Subcutaneous abdominal adipose tissue (tissue), 5 donors: ENCODE measurements around the gene AKAP11.
"Not testable (repeated sequence)": the region's sequence is repeated elsewhere in the genome, so short reads cannot be mapped to it uniquely, and the experiment has no call there.

Experiments
- H3K27ac ChIP-seq: one replicate; pipeline ENCODE4 v1.7.0; 2013; ENCODE audit warnings: low read depth, mild to moderate bottlenecking, inconsistent platforms, low read length, moderate library complexity
- H3K27me3 ChIP-seq, 5 donors: one replicate each; pipeline ENCODE4 v1.7.0; 2013; ENCODE audit warnings: low read length in 5 of 5, inconsistent platforms in 1 of 5; ENCODE audit not compliant: control insufficient read depth in 5 of 5, insufficient read depth in 4 of 5
- H3K36me3 ChIP-seq, 5 donors: one replicate each; pipeline ENCODE4 v1.7.0; 2013; ENCODE audit warnings: low read length in 5 of 5; ENCODE audit not compliant: control insufficient read depth in 5 of 5, insufficient read depth in 5 of 5
- H3K4me1 ChIP-seq, 5 donors: one replicate each; pipeline ENCODE4 v1.7.0; 2013; ENCODE audit warnings: low read length in 5 of 5, mild to moderate bottlenecking in 3 of 5, moderate library complexity in 1 of 5; ENCODE audit not compliant: control insufficient read depth in 5 of 5, insufficient read depth in 5 of 5
- H3K4me3 ChIP-seq, 5 donors: one replicate each; pipeline ENCODE4 v1.7.0; 2013; ENCODE audit warnings: low read length in 5 of 5, low read depth in 1 of 5
- H3K9ac ChIP-seq, 5 donors: one replicate each; pipeline ENCODE4 v1.7.0; 2013; ENCODE audit warnings: low read length in 5 of 5, mild to moderate bottlenecking in 4 of 5, moderate library complexity in 3 of 5
- H3K9me3 ChIP-seq, 5 donors: one replicate each; pipeline ENCODE4 v1.7.0; 2013; ENCODE audit warnings: low read length in 5 of 5; ENCODE audit not compliant: control insufficient read depth in 5 of 5
- donor health status: healthy.
- donor health status: healthy.
- donor health status: healthy.
- donor health status: healthy.
- donor health status: healthy.

Gene AKAP11, protein sequence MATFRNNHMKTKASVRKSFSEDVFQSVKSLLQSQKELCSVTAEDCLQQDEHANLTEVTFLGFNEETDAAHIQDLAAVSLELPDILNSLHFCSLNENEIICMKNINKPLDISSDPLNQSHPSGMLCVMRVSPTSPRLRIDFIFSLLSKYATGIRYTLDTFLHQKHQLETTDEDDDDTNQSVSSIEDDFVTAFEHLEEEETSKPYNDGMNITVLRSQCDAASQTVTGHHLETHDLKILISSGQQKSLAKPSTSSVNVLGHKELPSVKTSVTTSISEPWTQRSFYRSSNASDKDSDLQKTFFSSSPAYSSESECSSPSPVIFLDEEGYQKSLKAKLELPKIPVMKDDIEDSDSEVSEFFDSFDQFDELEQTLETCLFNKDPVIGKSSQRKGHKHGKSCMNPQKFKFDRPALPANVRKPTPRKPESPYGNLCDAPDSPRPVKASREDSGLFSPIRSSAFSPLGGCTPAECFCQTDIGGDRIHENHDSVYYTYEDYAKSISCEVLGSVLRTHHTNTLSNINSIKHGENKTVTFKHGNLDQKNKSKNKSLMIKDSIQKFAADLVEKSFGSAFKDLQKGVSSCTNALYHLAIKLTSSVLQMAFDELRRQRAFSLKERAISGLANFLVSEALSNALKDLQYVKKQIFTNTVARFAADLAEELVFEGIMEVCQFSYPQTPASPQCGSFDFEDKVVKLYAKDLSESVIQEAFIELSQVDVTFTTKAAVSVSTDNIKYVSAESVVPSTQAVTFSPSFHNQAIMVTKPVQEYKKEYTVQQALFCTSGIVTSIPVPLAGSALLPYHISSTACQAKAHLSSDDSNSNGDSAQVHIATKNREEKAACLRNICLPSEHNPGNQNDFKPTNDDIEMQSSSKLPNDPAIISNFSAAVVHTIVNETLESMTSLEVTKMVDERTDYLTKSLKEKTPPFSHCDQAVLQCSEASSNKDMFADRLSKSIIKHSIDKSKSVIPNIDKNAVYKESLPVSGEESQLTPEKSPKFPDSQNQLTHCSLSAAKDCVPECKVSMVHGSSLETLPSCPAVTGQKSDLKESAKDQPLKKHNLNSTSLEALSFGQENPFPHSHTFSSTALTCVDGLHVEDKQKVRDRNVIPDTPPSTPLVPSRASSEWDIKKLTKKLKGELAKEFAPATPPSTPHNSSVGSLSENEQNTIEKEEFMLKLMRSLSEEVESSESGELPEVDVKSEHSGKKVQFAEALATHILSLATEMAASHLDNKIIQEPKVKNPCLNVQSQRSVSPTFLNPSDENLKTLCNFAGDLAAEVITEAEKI (N-terminal part only)

DNA sequence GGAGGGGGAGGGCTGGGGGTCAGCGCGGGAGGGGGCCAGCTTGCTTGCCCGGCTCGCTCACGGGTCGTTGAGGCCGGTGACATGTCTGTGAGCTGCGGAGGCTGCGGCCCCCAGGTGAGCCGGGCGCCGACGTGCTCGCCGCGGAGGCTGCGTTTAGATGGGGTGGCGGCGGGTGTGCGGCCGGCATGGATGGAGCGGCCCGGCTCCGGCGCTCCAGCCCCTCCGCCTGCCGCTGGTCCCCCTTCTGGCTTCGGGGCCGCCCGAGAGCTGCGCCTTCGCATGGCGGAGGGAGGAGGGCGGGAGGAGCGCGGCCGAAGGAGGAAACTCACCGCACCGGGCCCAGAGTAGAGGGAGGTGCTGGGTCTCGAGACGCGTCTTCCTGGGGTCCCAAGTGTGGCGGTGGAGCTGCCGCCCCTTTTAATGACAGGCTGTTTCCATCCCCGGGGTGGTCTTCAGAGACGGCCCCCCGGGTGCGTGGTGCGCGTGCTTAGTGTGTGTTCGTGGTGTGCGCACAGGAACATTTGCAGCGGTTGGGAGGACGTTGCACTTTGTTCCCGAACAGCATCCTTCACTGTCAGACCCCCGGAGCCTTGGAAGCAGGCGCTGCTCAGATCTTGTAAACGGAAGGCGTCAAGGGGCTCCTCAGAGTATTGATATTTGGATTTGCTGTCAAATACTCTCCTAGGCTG, at the start of gene AKAP11:
AKAP11 (plus strand) TSS at position 38 of the 689 bp plus-strand sequence. CDS start 14,197 bp downstream, outside the sequence.
- Histone ChIP-seq H3K36me3 (no peaks in the 10 kb centered on the region), H3K9ac (peak within 1 kb of the TSS; percentile 50 to 91 (median 86)), H3K4me1 (peaks cover 0 to 49% (median 41%) of the 10 kb centered on the region in 5 donors), H3K27ac (peak within 1 kb of the TSS; percentile 84), H3K27me3 (no peaks in the 10 kb centered on the region), H3K4me3 (peak within 1 kb of the TSS; percentile 88 to 92 (median 90)), H3K9me3 (no peaks in the 10 kb centered on the region)

DNA sequence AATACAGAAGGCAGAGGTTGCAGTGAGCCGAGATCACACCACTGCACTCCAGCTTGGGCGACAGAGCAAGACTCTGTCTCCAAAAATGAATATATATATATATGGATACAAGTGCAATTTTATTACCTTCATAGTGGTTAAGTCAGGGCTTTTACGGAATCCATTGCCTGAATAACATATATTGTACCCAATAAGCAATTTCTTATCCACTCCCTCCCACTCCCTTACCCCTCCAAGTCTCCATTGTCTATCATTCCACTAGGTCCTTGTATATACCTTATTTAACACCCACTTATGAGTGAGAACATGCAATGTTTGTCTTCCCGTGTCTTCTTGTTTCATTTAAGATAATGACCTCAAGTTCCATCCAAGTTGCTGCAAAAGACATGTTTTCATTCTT, 48.3 kb upstream of the AKAP11 start:
- Histone ChIP-seq H3K4me3 (no peak overlapping the region), H3K27me3 (no peaks in the 10 kb centered on the region), H3K27ac (no peak overlapping the region), H3K9me3 (no peaks in the 10 kb centered on the region), H3K4me1 (no peaks in the 10 kb centered on the region), H3K9ac (no peak overlapping the region), H3K36me3 (peaks cover 0 to 11% (median 10%) of the 10 kb centered on the region in 5 donors)

DNA sequence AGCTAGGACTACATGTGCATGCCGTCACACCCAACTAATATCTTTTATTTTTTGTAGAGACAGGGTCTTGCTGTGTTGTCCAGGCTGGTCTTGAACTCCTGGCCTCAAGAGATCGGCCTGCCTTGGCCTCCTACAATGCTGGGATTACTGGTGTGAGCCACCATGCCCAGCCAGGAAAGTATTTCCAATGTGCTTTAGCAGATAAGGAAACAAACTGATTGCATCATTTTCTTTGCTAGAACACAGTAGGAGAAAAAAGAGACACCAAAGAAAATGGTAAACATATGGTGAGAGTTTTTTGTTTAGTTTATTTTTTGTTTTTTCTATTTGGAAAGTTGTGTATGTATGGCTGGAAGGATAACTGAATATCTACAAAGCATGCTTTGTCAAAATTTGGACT, 46.9 kb upstream of the AKAP11 start:
- Histone ChIP-seq H3K27ac (no peak overlapping the region), H3K9ac (no peak overlapping the region), H3K4me3 (no peak overlapping the region), H3K9me3 (no peaks in the 10 kb centered on the region), H3K27me3 (no peaks in the 10 kb centered on the region), H3K4me1 (no peaks in the 10 kb centered on the region), H3K36me3 (peaks cover 0 to 17% (median 10%) of the 10 kb centered on the region in 5 donors)

DNA sequence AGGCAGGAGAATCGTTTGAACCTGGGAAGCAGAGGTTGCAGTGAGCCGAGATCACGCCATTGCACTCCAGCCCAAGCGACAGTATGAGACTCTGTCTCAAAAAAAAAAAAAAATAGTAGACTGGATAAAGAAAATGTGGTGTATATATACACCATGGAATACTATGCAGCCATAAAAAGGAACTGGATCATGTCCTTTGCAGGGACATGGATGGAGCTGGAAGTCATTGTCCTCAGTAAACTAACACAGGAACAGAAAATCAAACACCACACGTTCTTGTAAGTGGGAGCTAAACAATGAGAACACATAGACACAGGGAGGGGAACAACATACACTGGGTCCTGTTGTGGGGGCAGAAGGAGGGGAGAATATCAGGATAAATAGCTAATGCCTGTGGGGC, 45.2 kb upstream of the AKAP11 start:
- not testable (repeated sequence) for H3K9ac ChIP-seq, H3K4me1 ChIP-seq, H3K27ac ChIP-seq, H3K36me3 ChIP-seq, H3K4me3 ChIP-seq, H3K9me3 ChIP-seq, H3K27me3 ChIP-seq

DNA sequence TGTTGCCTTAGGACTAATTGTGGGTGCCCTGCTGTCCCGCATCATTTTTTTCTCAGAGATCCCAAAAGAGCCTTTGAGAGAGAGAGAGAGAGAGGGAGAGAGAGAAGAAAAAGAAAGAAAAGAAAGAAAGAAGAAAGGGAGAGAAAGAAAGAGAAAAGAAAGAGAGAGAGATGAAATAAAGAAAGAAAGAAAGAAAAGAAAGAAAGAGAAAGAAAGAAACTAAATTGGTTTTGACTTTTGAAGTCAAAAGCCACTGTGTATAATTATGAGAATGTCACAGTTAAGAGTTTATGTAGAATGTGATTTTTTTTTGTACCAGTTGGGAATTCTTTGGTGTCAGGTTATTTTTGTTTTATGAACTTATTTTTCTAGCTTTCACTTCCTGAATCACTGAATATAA, 43.4 kb upstream of the AKAP11 start:
- Histone ChIP-seq H3K9me3 (no peaks in the 10 kb centered on the region), H3K4me1 (no peaks in the 10 kb centered on the region), H3K36me3 (peaks cover 0 to 9% (median 2%) of the 10 kb centered on the region in 5 donors), H3K9ac (no peak overlapping the region), H3K4me3 (no peak overlapping the region), H3K27me3 (no peaks in the 10 kb centered on the region), H3K27ac (no peak overlapping the region)

DNA sequence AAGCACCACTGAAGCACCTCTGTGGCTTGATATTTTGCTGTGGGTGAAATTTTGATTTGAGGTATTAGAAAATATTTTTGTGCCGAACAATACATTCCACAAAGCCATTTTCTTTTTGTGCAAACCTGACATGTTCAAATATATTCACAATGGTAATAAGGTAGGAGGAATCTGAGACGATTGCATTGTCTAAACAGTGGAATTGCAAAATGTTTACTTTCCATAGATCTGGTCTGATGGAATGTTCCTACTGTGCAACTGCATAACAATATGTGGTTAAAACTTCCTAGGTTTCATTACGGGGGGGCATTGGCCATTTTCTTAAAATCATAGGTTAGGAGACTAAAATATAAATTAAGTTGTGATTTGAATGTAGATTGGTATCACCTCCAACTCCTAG, 42.7 kb upstream of the AKAP11 start:
- Histone ChIP-seq H3K9ac (no peak overlapping the region), H3K9me3 (no peaks in the 10 kb centered on the region), H3K27ac (no peak overlapping the region), H3K36me3 (peaks cover 0 to 9% (median 3%) of the 10 kb centered on the region in 5 donors), H3K4me1 (no peaks in the 10 kb centered on the region), H3K4me3 (no peak overlapping the region), H3K27me3 (no peaks in the 10 kb centered on the region)

DNA sequence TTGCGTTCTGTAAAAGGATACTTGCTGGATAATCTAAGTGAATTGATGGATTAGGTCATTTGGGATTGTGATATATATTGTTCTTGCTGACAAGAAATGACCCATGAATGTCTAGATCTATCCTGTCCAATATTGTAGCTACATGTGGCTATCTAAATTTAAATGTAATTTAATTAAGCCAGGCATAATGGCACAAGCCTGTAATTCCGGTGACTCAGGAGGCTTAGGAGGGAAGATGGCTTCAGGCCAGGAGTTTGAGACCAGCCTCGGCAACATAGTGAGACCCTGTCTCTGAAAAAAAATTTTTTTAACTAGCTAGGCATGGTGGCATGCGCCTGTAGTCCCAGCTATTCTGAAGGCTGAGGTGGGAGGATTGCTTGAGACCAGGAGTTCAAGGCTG, 39.3 kb upstream of the AKAP11 start:
- no peak overlapping the region for H3K9ac ChIP-seq
- no peaks in the 10 kb centered on the region for H3K4me1 ChIP-seq
- H3K9me3 ChIP-seq: no peaks in the 10 kb centered on the region
- H3K36me3 ChIP-seq: peaks cover 0 to 9% (median 3%) of the 10 kb centered on the region in 5 donors
- no peak overlapping the region for H3K4me3 ChIP-seq
- H3K27me3 ChIP-seq: no peaks in the 10 kb centered on the region
- no peak overlapping the region for H3K27ac ChIP-seq

DNA sequence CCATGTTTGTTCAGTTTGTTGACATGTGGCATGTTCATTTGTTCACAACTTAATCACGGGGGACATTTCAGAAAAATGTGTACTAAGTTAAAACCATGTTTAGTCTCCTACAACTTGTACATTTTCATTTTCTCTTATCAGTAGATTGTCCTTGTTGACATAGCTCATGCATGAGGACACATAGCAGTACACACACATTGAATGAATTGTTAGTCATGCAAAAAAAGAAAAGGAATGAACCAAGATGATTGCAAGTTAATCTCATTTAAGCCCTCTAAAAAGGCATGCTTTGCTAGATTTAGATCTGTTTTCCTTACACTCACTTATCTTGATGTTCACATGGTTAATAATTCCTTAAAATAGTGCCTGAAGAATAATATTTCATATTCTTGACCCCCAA, 38.2 kb upstream of the AKAP11 start:
- no peaks in the 10 kb centered on the region for H3K27me3 ChIP-seq
- H3K27ac ChIP-seq: no peak overlapping the region
- H3K36me3 ChIP-seq: peaks cover 0 to 9% (median 3%) of the 10 kb centered on the region in 5 donors
- no peaks in the 10 kb centered on the region for H3K4me1 ChIP-seq
- H3K9me3 ChIP-seq: no peaks in the 10 kb centered on the region
- no peak overlapping the region for H3K9ac ChIP-seq
- no peak overlapping the region for H3K4me3 ChIP-seq

DNA sequence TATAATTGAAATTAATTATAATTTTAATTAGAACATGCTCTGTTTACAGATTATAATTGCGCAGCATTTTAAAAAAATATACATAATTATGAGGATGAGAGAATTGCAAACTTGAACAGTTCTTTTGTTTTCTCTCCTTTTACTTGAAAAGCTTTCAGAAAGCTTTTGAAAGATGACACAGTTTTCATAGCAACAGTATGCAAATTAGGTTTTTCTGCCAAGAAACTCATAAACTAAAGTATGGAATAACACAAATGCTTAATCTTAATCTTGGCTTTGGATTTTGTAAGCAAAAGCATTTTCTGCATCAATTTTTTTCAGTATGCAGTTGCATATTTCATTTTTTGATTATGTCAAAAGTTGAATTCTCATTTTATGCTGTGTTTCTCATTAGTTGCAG, 32.8 kb upstream of the AKAP11 start:
- Histone ChIP-seq H3K27me3 (no peaks in the 10 kb centered on the region), H3K4me1 (no peaks in the 10 kb centered on the region), H3K9me3 (no peaks in the 10 kb centered on the region), H3K9ac (no peak overlapping the region), H3K4me3 (no peak overlapping the region), H3K27ac (no peak overlapping the region), H3K36me3 (no peaks in the 10 kb centered on the region)
